HG03378 (cell line): ENCODE data around the gene MPRIP.
"Not testable (repeated sequence)": the region's sequence is repeated elsewhere in the genome, so short reads cannot be mapped to it uniquely, and the experiment has no call there.

Experiments
- ATAC-seq: cut with Tn5 transposase; IDR thresholded peaks from one replicate; pipeline ENCODE4 v1.9.1; 2021; ENCODE audit warnings: mild to moderate bottlenecking, moderate library complexity; ENCODE audit not compliant: unreplicated experiment

Gene MPRIP

GRCh38 chr17:17042384-17042736 lies at the start of gene MPRIP:
Gene MPRIP, plus strand, starts transcription at chr17:17042457. Its CDS starts 392 bp downstream, at chr17:17042849.
- ATAC-seq, result no peak

DNA sequence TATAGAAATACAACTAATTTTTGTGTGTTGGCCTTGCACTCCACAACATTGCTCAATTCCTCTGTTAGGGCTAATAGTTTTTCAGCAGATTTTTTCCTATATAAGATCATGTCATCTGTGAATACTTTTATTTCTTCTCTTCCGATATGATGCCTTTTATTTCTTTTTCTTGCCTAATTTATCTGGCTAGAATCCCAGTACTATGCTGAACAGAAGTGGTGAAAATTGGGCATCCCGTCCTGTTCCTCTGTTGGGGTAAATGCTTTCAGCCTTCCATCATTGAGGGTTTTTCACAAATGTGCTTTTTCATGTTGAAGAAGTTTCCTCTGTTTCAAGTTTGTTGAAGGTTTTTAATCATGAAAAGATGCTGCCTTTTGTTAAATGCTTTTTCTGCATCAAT lies 47.6 kb upstream of the MPRIP start:
- ATAC-seq, result no peak

DNA sequence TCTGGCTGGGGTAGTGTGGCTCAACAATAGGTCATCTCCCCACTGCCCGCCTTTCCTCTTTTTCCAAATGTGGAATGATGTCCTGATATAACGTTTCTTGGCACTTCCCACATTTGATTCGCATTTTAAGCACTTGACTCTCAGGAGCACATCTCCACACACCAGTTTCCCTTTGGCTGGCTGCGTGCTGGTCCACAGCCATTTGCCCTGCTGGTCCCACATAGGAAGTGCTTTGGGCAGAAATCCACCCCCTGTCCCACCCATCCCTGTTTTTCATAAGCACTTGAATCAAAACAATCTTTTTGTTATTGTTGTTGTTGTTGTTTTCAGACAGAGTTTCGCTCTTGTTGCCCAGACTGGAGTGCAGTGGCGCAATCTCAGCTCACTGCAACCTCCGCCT lies 46.3 kb upstream of the MPRIP start:
- ATAC-seq, result no peak

DNA sequence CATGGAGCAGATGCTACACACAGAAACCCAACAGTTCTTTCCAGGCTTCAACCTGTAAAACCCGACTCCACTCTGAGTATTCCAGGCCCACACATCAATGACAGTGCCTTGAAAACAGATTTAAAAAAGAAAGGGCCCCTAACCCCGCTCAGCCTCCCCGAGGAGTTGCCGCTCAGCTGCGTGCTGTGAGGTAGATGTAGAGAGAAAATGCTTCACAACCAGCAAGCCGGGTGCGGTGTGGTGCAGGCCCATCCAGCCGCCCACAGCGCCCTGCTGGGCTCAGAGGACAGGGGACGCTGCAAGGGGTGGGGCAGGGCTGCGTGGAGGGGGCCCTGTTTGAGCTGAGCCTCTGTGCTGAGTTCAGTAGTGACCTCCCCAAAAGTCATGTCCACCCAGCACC lies 45.5 kb upstream of the MPRIP start:
- ATAC-seq, result not testable (repeated sequence)

GRCh38 chr17:16997514-16998429 lies 44.5 kb upstream of the MPRIP start:
- ATAC-seq, result no peak

- ATAC-seq, result no peak
Observed at GRCh38 chr17:16999931-17000625, 42.2 kb upstream of the MPRIP start.

- ATAC-seq, result no peak
Observed at GRCh38 chr17:17001076-17001777, 41.0 kb upstream of the MPRIP start.

DNA sequence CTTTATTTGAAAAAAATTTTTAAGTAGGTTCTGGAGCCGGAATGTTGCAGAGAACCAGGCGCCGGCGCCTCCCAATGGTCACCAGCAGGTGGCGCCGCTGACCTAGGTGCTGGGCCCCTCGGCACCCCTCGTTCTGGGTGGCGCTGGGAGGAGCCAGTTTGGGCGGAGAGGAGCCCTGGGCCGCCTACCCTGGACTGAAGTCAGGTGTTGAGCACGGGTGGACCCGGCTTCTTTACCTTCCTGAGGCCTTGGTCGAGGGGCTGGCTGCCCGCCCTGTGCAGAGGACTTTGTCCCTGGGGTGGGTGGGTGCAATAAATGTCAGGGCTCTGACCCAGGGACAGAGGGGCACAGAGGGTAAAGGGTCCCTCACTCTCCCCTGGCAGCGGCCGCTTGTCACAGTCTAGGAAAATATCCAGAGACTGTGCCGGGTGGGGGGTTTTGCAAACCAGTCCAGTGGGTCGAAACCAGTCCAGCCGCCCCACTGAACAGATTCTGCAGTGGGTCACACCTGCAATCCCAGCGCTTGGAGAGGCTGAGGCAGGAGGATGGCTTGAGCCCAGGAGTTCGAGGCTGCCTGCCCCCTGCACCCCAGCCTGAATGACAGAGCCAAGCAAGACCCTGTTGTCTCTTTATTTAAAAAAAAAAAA lies 40.3 kb upstream of the MPRIP start:
- ATAC-seq, result no peak

DNA sequence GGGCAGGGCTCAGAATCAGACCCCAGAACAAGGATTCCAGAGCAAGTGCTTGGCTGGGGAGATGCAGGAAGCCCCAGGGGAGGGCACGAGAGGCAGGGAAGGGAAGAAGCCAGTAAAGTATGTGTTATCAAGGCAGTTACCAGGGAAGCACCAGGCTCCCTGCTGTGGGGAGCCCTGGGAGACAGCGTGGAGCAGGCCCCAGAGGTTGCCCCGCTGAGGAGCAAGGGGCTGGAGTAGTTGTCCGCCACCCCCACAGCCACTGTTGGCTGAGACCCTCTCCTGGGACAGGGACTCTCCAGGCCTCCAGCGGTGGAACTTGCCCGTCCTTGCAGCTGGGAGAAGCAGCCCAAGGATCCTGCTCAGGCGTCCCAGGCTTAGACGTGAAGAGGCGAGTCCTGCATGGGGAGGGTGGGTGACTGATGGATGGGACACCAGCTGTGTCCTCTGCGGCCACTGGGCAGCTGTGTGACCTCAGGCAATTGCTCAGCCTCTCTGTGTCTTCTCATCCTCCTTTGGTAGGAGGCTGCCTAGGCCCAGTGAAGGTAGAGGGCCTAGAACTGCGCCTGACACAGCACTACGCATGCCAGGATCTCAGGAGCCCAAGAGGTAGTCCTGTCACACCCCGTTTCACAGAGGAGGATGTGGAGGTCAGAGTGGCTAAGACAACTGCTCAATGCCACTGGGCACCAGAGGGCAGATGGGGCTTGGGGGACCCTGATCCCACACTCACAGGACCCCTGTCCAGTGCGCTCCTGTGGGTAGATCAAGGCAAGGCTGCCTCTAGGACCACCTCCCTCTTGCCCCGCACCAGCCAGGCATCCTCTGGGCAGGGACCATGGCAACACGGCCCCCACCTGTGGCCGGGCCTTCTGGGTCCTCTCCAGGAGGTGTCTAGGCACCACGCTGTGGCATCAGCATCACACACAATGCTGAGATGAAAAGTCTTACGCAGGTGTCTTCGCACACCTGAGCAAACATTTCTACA lies 39.2 kb upstream of the MPRIP start:
- ATAC-seq, result not testable (repeated sequence)

GRCh38 chr17:17004251-17004996 lies 37.8 kb upstream of the MPRIP start:
- no peak for ATAC-seq

DNA sequence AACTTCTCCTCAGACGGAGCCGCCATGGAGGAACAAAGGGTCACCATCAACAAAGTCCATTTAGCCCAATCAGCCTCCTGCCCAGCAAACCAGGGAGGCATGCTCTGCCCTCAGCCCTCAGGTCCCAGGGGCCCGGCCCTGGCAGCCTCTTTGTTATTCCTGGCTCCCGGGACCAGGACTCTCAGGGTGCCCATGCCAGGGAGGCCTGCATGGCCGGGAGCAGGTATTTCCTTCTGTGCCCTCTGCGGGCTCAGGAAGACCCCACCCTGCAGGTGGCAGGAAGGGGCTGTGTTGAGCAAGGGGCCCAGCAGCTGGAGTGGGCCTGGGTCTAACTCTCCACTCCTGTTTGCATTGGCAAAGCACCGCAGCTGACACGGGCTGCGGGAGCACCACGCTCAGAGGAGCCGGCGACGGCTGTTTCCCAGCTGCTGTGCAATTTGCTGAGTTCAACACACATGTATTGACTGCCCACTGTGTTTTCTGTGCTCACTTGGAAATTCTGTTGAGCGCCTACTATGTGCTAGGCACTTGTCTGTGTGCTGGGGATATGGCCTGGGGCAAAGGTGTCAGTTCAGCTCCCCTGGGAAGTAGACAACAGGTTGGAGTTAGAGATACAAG lies 37.2 kb upstream of the MPRIP start:
- not testable (repeated sequence) for ATAC-seq

DNA sequence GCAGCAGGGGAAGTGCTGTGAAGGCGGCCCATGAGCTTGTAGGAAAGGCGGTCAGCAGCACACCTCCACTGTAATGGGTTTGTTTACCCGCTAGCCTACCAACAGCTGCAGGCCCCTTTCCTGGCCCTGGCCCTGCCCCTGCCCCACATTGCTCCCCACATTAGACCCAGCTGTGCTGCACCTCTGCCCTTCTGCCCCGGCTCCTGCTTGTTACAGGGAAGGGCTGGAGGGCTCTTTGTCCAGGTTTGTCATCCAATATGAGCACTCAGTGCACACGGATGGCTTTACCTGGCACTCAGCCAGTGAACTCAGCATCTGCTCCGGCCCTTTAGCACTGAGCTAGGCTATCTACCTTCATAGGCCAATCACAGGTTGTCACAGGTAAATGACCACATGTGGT lies 34.4 kb upstream of the MPRIP start:
- not testable (repeated sequence) for ATAC-seq

DNA sequence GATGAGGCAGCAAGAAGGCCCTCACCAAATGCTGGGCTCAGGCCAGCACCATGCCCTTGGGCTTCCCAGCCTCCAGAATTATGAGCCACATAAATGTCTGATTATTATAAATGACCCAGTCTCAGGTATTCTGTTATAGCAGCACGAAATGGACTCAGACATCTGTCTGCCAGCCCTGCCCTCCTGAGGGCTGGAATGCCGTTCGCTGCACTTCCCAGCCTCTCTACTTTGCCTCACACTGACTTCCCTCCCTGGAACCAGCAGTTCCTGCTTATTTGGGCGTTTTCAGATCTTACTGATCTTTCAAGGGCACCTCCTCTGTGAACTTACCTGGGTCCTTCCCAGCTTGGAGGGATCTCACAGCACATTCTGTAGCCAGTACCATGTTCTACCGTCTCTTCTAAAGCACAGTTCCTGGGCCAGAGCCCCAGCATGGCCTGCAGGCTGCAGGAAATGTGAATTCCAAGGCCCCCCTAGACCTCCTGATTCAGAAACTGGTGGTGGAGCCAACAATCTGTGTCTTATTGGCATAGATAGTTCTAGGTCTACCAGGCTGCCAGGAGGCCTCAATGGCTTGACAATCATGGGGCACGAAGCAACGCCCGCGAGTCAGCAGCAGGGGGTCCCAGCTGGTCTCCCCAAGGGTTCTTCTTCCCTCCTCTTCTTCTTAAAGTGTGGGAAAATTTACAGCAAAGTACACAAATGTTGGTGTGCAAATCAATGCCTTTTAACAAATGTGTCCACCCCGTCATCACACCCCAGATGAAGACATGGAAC lies 33.4 kb upstream of the MPRIP start:
- not testable (repeated sequence) for ATAC-seq

DNA sequence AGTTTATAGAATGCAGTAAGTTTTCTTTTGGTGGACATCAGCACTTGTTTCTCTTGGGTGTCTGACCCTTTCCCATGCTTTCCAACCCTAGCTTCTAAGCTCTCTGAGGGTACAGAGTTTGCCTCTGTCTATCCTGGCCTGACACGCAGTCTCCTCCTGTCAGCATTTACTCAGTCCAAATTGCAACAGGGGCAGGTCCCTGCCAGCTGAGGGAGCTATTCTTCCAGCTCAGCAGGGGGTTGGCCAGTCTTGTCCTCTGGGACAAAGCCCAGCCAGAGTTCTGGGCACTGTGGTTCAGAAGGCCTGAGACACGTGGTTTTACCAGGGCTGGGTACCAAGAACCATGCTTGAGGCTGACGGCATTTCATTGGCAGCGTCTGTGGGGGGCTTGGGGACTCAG lies 32.3 kb upstream of the MPRIP start:
- ATAC-seq, result not testable (repeated sequence)

- ATAC-seq, result not testable (repeated sequence)
Observed at GRCh38 chr17:17010545-17011034, 31.7 kb upstream of the MPRIP start.

- ATAC-seq, result not testable (repeated sequence)
Observed at GRCh38 chr17:17011043-17011907, 31.0 kb upstream of the MPRIP start.
